Left ventricle myocardium inferior (tissue), 1 donor: ENCODE measurements around the gene PELI2. TPM values are rescaled to one million over a fixed set of nuclear protein-coding genes. Genes with fewer than 3 reads are reported as not detected.
A peak's percentile ranks its signal among the peaks of the same experiment; 100 is the strongest.

Experiments used
- DNase-seq: peaks from one replicate; pipeline ENCODE4 v3.0.0-alpha.2; 2020
- H3K27ac ChIP-seq: fragments of 200-600 bp; replicated peaks from 2 replicates; pipeline ENCODE4 v1.8.0; 2021
- H3K27me3 ChIP-seq: fragments of 200-600 bp; 2 replicates; pipeline ENCODE4 v1.8.0; 2021; ENCODE audit warnings: low read depth
- H3K36me3 ChIP-seq: fragments of 200-600 bp; 2 replicates; pipeline ENCODE4 v1.8.0; 2021
- H3K4me1 ChIP-seq: fragments of 200-600 bp; 2 replicates; pipeline ENCODE4 v1.8.0; 2021
- H3K4me3 ChIP-seq: fragments of 200-600 bp; 2 replicates; pipeline ENCODE4 v1.8.0; 2021; ENCODE audit warnings: mild to moderate bottlenecking, moderate library complexity
- H3K9me3 ChIP-seq: fragments of 200-600 bp; replicated peaks from 2 replicates; pipeline ENCODE4 v1.8.0; 2021
- CTCF ChIP-seq: fragments of 200-600 bp; IDR thresholded peaks from 2 replicates; pipeline ENCODE4 v1.8.0; 2021; ENCODE audit warnings: antibody characterized with exemption, mild to moderate bottlenecking, borderline replicate concordance
- intact Hi-C: fragments of 100-400 bp; cut with micrococcal nuclease; formaldehyde crosslinking; loops from one replicate; pipeline ENCODE4 v1.11.0; 2022
- total RNA-seq: library from RNA; stranded (reverse); fragmentation: NEBNext Ultra II Directional; extraction: Animal tissue kit (Norgen Biotek cat#: 25700); gene quantifications from one replicate; pipeline ENCODE4 v1.2.1, GENCODE V29; 2021
- donor health status: DM: no; HTN: yes; CAD: no; lungs with severe emphysema.

Gene PELI2
- total RNA-seq, 1 donor from 2014 or later: 2.0 TPM

DNA sequence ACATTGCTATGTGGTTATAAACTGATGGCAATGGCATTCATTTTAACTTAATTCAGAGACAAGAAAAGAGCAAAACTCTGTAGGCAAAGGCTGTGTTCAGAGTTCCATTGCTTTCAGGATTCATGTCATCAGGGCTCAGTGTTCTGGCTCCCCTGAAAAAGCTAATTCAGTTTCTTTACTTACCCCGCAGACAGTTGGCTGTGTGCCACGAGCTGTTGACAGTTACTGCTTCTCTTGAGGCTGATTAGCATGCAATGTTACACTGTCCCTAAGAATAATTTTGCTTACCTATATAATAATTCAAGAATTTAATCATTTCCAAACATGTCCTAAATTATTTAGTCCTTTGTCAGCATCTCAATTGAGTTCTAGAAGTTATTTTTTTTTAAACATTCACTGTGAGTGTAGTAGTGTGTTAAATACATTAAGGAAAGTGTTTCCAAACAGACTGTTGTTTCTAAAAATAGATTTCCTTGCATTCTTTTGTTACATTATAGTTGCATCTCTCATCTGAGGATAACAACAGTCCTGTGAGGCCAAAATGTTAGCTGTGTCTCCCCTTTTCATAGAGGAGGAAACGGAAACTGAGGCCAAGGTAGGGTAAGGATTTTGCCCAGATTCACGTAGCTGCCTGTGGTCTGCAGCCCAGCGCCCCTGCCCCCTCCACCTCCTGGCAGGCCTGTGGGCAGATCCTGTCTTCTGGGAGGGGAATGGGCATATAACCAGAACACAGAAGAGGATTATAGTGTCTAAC, 98.6 kb downstream of the PELI2 start:
- no peak overlapping the region for H3K4me3 ChIP-seq

GRCh38 chr14:56217380-56218045, 99.3 kb downstream of the PELI2 start:
- intact Hi-C loops: no loop called here
- DNase-seq: no peak

More for the DNA sequence above, 98.6 kb downstream of the PELI2 start:
- Histone ChIP-seq H3K27ac (no peak overlapping the region), H3K27me3 (no peaks in the 10 kb centered on the region), H3K36me3 (no peaks in the 10 kb centered on the region), H3K9me3 (no peaks in the 10 kb centered on the region), H3K4me1 (peaks cover 62% of the 10 kb centered on the region)
- intact Hi-C loops: no loop called here
- peak; percentile 54 for DNase-seq
- no peak for TF ChIP-seq CTCF

GRCh38 chr14:56219666-56220413, 101.6 kb downstream of the PELI2 start:
- DNase-seq: no peak
- Histone ChIP-seq H3K9me3 (no peaks in the 10 kb centered on the region), H3K27ac (no peak overlapping the region), H3K4me1 (peaks cover 61% of the 10 kb centered on the region), H3K36me3 (no peaks in the 10 kb centered on the region), H3K4me3 (no peak overlapping the region), H3K27me3 (no peaks in the 10 kb centered on the region)
- TF ChIP-seq CTCF: no peak
- intact Hi-C loops: no loop called here

More at GRCh38 chr14:56217380-56218045, 99.3 kb downstream of the PELI2 start:
- Histone ChIP-seq H3K4me1 (peaks cover 65% of the 10 kb centered on the region), H3K36me3 (no peaks in the 10 kb centered on the region), H3K9me3 (no peaks in the 10 kb centered on the region), H3K27ac (no peak overlapping the region), H3K4me3 (no peak overlapping the region), H3K27me3 (no peaks in the 10 kb centered on the region)
- TF ChIP-seq CTCF: no peak

- no peaks in the 10 kb centered on the region for H3K9me3 ChIP-seq
- H3K27me3 ChIP-seq: no peaks in the 10 kb centered on the region
- intact Hi-C loops: no loop called here
- peak overlapping the region; percentile 5 for H3K27ac ChIP-seq
- no peak for TF ChIP-seq CTCF
- DNase-seq: no peak
- H3K4me3 ChIP-seq: no peak overlapping the region
- no peaks in the 10 kb centered on the region for H3K36me3 ChIP-seq
- H3K4me1 ChIP-seq: peaks cover 51% of the 10 kb centered on the region
Measured at GRCh38 chr14:56221382-56222128, 103.3 kb downstream of the PELI2 start.

DNA sequence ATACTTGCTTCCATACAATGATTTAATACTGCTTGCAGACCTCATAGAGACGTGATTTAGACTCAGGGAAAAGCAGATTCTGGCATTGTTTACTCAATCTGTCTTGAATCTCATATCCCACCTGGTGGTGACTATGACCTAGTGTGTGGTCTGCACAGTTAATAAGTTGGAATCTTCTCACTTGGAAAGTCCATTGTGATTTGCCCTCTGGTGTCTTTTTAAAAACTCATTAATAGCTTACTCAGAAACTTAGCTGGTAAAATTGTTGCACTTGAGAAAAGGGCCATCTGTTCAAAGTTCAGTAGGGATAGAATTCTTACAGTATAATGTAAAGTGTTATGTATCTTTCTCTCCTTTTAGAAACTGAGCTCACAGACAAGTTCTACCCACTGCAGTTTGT, 106.0 kb downstream of the PELI2 start:
- H3K27me3 ChIP-seq: no peaks in the 10 kb centered on the region
- no peaks in the 10 kb centered on the region for H3K9me3 ChIP-seq
- no peak overlapping the region for H3K4me3 ChIP-seq
- DNase-seq: no peak
- TF ChIP-seq CTCF: no peak
- no peak overlapping the region for H3K27ac ChIP-seq
- no peaks in the 10 kb centered on the region for H3K36me3 ChIP-seq
- peaks cover 31% of the 10 kb centered on the region for H3K4me1 ChIP-seq
- intact Hi-C loops: no loop called here
